K562 (cell line): ENCODE results near the gene ZNF816. TPM values are rescaled to one million over a fixed set of nuclear protein-coding genes. Genes with fewer than 3 reads are reported as not detected.

Experiments used
- ATAC-seq: fragments of 200-7000 bp; cut with Tn5 transposase; 3 replicates; pipeline ENCODE4 v1.9.1; 2020; ENCODE audit warnings: moderate library complexity
- BruUV-seq: library from RNA; stranded (reverse); fragments of 400-500 nt; replicated peaks from 2 replicates; lab custom pipeline; 2021; lab: Mats Ljungman, UMichigan
- CTCF ChIA-PET: fragments of 300-600 bp; formaldehyde crosslinking; extraction: SDS; loops from one replicate; lab custom pipeline; 2021; ENCODE audit warnings: low intra/inter-chr PET ratio; lab: Yijun Ruan, JAX
- POLR2A ChIA-PET: fragments of 300-600, 350-650 bp; sonication (Branson Sonifier 250); formaldehyde crosslinking; extraction: SDS; loops from one replicate; lab custom pipeline; 2021; ENCODE audit warnings: antibody characterized with exemption, inconsistent platforms; lab: Yijun Ruan, JAX
- DNase-seq, 4 experiments: peaks; one replicate each; pipeline versions ENCODE4 v3.0.0 to v3.0.0-alpha.2; 2011 to 2018; ENCODE audit warnings: low spot score in 3 of 4, mixed read lengths in 3 of 4; ENCODE audit errors: extremely low read depth in 1 of 4
- FAIRE-seq: peaks from 2 replicates; lab custom pipeline; 2011; peaks lifted over from hg19 to GRCh38; lab: Jason Lieb, UNC
- H2AFZ ChIP-seq: 2 replicates; pipeline ENCODE4 v1.6.0; 2011; ENCODE audit warnings: low read depth, low read length, control low read depth, inconsistent platforms
- H3K27ac ChIP-seq: fragments of 200-600 bp; 3 replicates; pipeline ENCODE4 v1.8.0; 2011; ENCODE audit warnings: low read depth, mild to moderate bottlenecking, control low read depth, inconsistent platforms, low read length, moderate library complexity, mixed read lengths; ENCODE audit errors: extremely low read depth
- H3K27me3 ChIP-seq, 2 experiments: fragments of 300-600 bp in 1 of 2; 2 replicates in 1 of 2; 3 replicates in 1 of 2; pipeline versions ENCODE4 v1.6.0 to v1.8.0; 2011; ENCODE audit warnings: inconsistent platforms in 2 of 2, low read length in 2 of 2, mild to moderate bottlenecking in 1 of 2, mixed read lengths in 1 of 2, moderate library complexity in 1 of 2; ENCODE audit not compliant: control insufficient read depth in 2 of 2, insufficient read depth in 2 of 2
- H3K36me3 ChIP-seq: fragments of 300-600 bp; 3 replicates; pipeline ENCODE4 v1.8.0; 2011; ENCODE audit warnings: mild to moderate bottlenecking, low read length, inconsistent platforms; ENCODE audit not compliant: control insufficient read depth, insufficient read depth
- H3K4me1 ChIP-seq, 2 experiments: fragments of 200-600 bp in 1 of 2; replicated peaks in 1 of 2; 2 replicates in 1 of 2; 3 replicates in 1 of 2; pipeline versions ENCODE4 v1.5.1 to v1.8.0; 2011; ENCODE audit warnings: inconsistent platforms in 2 of 2, low read length in 2 of 2, mild to moderate bottlenecking in 1 of 2, mixed read lengths in 1 of 2, moderate library complexity in 1 of 2; ENCODE audit not compliant: control insufficient read depth in 2 of 2, insufficient read depth in 2 of 2
- H3K4me2 ChIP-seq: 2 replicates; pipeline ENCODE4 v1.6.1; 2011; ENCODE audit warnings: low read length, control low read depth, inconsistent platforms, mixed read lengths; ENCODE audit not compliant: insufficient read depth
- H3K4me3 ChIP-seq: fragments of 200-600 bp; sonication (generic), shearing (Covaris generic); 2 replicates; pipeline ENCODE4 v1.5.1; 2016; ENCODE audit warnings: control low read depth, inconsistent platforms
- H3K79me2 ChIP-seq: fragments of 200-600 bp; 3 replicates; pipeline ENCODE4 v1.8.0; 2011; ENCODE audit warnings: low read length, inconsistent platforms; ENCODE audit not compliant: control insufficient read depth, insufficient read depth
- H3K9ac ChIP-seq, 2 experiments: 2 replicates each; pipeline versions ENCODE4 v1.6.0 to v1.6.1; 2011; ENCODE audit warnings: low read depth in 2 of 2, low read length in 2 of 2, control low read depth in 1 of 2, inconsistent platforms in 1 of 2, mild to moderate bottlenecking in 1 of 2, mixed read lengths in 1 of 2; ENCODE audit not compliant: insufficient read depth in 1 of 2
- H3K9me1 ChIP-seq: one replicate; pipeline ENCODE4 v1.6.0; 2011; ENCODE audit warnings: inconsistent platforms, mild to moderate bottlenecking, low read length, moderate library complexity; ENCODE audit not compliant: control insufficient read depth, insufficient read depth
- H3K9me3 ChIP-seq: replicated peaks from 2 replicates; pipeline ENCODE4 v1.5.1; 2011; ENCODE audit warnings: low read depth, low read length, inconsistent platforms; ENCODE audit not compliant: control insufficient read depth, insufficient read depth
- H4K20me1 ChIP-seq: replicated peaks from 2 replicates; pipeline ENCODE4 v1.6.1; 2011; ENCODE audit warnings: low read length, inconsistent platforms, mixed read lengths; ENCODE audit not compliant: control insufficient read depth, insufficient read depth
- COPS2 ChIP-seq: fragments of 450-650 bp; conservative IDR thresholded peaks from 2 replicates; pipeline ENCODE4 v1.6.1; 2016; ENCODE audit warnings: mild to moderate bottlenecking, moderate library complexity
- NFIC ChIP-seq: fragments of 450-650 bp; IDR thresholded peaks from 2 replicates; pipeline ENCODE4 v1.6.1; 2017; ENCODE audit warnings: mild to moderate bottlenecking, inconsistent platforms
- RBM25 ChIP-seq: fragments of 200-400 bp; formaldehyde crosslinking; IDR thresholded peaks from 2 replicates; pipeline ENCODE4 v1.6.1; 2018; ENCODE audit warnings: low read length, low read depth, moderate library complexity; ENCODE audit not compliant: severe bottlenecking
- TCF7L2 ChIP-seq: fragments of 150-350 bp; IDR thresholded peaks from 2 replicates; pipeline ENCODE4 v1.6.1; 2016; ENCODE audit warnings: low read depth, mild to moderate bottlenecking, low read length, moderate library complexity
- ZNF75A ChIP-seq: fragments of 450-650 bp; formaldehyde crosslinking; IDR thresholded peaks from 2 replicates; pipeline ENCODE4 v1.4.0; 2020; ENCODE audit warnings: mild to moderate bottlenecking
- WGBS: fragments of 100-300 bp; shearing (Covaris generic); methylation state at CpG from one replicate; pipeline ENCODE4 v1.1.6; 2016; ENCODE audit warnings: low coverage, mixed read lengths; ENCODE audit not compliant: insufficient coverage; ENCODE audit errors: missing lambda C conversion rate; 5-methylcytosine and 5-hydroxymethylcytosine counted together
- in situ Hi-C: fragments of 300-500 bp; cut with MboI; formaldehyde crosslinking; loops from 4 replicates; pipeline ENCODE4 v1.15.0; 2018; ENCODE audit warnings: inconsistent platforms, mixed read lengths
- intact Hi-C: fragments of 100-400 bp; cut with micrococcal nuclease; formaldehyde crosslinking; loops from 2 replicates; pipeline ENCODE4 v1.14.2; 2022
- polyA plus RNA-seq, 8 experiments: library from polyadenylated mRNA; depleted of rRNA in 4 of 8; stranded (reverse) in 5 of 8; unstranded in 3 of 8; fragments of >200 nt; fragmentation: Nextera tagmentation in 2 of 8; fragmentation: Illumina TruSeq in 1 of 8; extraction: Ambion mirVana in 2 of 8; extraction: Trizol in 1 of 8; gene quantifications; 2 replicates each; pipeline versions ENCODE4 v1.2.1 to v1.2.3, GENCODE V29; 2011 to 2014; ENCODE audit warnings: inconsistent platforms in 1 of 8, missing spikeins in 1 of 8
- total RNA-seq, 7 experiments: library from RNA; depleted of rRNA in 6 of 7; stranded (reverse); fragments of >200 nt in 6 of 7; fragmentation: Illumina TruSeq in 2 of 7; extraction: Trizol in 2 of 7; gene quantifications; 2 replicates each; pipeline versions ENCODE4 v1.2.1 to v1.2.3, GENCODE V29; 2011 to 2021; ENCODE audit warnings: low replicate concordance in 1 of 7
- TF ChIP-seq, protein P1 (sequence below): fragments of 450-650 bp; IDR thresholded peaks from 2 replicates; pipeline ENCODE4 v1.6.1; 2018; ENCODE audit warnings: mild to moderate bottlenecking, low read depth; ENCODE audit not compliant: partially characterized antibody

Gene ZNF816
- total and polyA plus RNA-seq, 9 of the 15 experiments (the other 6 are each of a cell fraction or from before 2014, with no cell fraction given) = 8.6 to 23.4 (median 13.0) TPM

DNA sequence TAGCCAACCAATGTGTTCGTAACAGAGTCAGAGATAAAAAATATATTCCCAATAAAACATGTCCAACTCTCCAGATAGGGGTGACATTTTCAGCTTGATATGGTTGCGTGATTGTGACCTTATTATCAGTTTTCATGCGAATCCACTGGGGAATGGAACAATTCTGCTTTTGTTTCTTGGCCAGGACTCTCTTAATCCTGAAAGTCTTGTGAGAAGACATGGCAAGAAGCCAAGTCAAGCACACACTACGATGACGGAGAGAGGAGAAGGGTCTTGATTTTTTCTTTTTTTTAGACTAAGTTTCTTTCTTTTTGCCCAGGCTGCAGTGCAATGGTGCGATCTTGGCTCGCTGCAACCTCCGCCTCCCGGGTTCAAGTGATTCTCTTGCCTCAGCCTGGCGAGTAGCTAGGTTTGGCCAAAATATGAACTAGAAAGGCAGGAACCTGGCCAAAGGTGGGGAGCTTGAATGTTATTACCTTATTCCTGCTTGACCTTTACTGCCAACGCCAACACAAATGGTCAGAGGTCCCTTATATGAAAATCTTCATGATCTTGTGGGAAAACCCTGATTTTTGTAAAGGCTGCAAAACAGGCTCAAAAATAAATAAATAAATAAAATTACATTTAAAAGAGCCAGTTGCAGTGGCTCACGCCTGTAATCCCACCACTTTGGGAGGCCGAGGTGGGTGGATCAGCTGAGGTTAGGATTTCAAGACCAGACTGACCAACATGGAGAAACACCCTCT lies 14.5 kb downstream of the ZNF816 start:
- WGBS = 93% methylated on average over 13 of the region's 13 CpGs
- H3K9me3 ChIP-seq = peaks cover 44% of the 10 kb centered on the region
- in situ Hi-C loops = no loop called here
- no peak for DNase-seq
- BruUV-seq = no TSS peak
- peaks cover 32% of the 10 kb centered on the region for H3K36me3 ChIP-seq
- intact Hi-C loops = no loop called here
- no peak overlapping the region for H2AFZ ChIP-seq
- no peak for ATAC-seq
- 0 out of 5 replicates have a peak, but pooled peaks cover 0 to 4% of the 10 kb centered on the region in 2 experiments for H3K4me1 ChIP-seq
- no peaks in the 10 kb centered on the region for H4K20me1 ChIP-seq
- H3K4me3 ChIP-seq = no peak overlapping the region
- FAIRE-seq = no peak
- no peak overlapping the region for H3K4me2 ChIP-seq
- H3K27me3 ChIP-seq = no peaks in the 10 kb centered on the region
- CTCF ChIA-PET = no interaction called here
- TF ChIP-seq, protein P1, sequence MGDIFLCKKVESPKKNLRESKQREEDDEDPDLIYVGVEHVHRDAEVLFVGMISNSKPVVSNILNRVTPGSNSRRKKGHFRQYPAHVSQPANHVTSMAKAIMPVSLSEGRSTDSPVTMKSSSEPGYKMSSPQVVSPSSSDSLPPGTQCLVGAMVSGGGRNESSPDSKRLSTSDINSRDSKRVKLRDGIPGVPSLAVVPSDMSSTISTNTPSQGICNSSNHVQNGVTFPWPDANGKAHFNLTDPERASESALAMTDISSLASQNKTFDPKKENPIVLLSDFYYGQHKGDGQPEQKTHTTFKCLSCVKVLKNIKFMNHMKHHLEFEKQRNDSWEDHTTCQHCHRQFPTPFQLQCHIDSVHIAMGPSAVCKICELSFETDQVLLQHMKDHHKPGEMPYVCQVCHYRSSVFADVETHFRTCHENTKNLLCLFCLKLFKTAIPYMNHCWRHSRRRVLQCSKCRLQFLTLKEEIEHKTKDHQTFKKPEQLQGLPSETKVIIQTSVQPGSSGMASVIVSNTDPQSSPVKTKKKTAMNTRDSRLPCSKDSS = peak; percentile 31
- no peak for TF ChIP-seq TCF7L2
- TF ChIP-seq RBM25 = peak; percentile 24
- TF ChIP-seq COPS2 = no peak
- peak; percentile 75 for TF ChIP-seq NFIC
- TF ChIP-seq ZNF75A (CRISPR knock-in tag) = peak; percentile 97
- H3K27ac ChIP-seq = no peak overlapping the region
- no peaks in the 10 kb centered on the region for H3K79me2 ChIP-seq
- POLR2A ChIA-PET = no interaction called here
- H3K9ac ChIP-seq = no peak overlapping the region
- no peaks in the 10 kb centered on the region for H3K9me1 ChIP-seq
